ENCODE results near the gene FGF1. TPM values are rescaled to one million over a fixed set of nuclear protein-coding genes. Genes with fewer than 3 reads are reported as not detected.

Gene FGF1
- 1.8 and 3.8 TPM in 2 replicates for total RNA-seq (ENCODE audit: low replicate concordance)

GRCh38 chr5:142685418-142686209 is at the start of gene FGF1:
Gene FGF1, minus strand, starts transcription at chr5:142686090. Its CDS starts 71,963 bp downstream, at chr5:142614127.

Other genes starting within 250 kb of the FGF1 start
- gene ARHGAP26, start 84.3 kb upstream of the FGF1 start, total RNA-seq (ENCODE audit: low replicate concordance): 4.6 and 19.4 TPM in 2 replicates